NCI-H2171 treated with DMSO at 0.1 percent for 48 hours (cell line): ENCODE results near the gene CD226.
A peak's percentile ranks its signal among the peaks of the same experiment; 100 is the strongest.
"Not testable (repeated sequence)": the region's sequence is repeated elsewhere in the genome, so short reads cannot be mapped to it uniquely, and the experiment has no call there.

ENCODE experiments used
- DNase-seq: peaks from one replicate; lab custom pipeline; 2025; lab: John Stamatoyannopoulos, UW

CD226 gene

DNA sequence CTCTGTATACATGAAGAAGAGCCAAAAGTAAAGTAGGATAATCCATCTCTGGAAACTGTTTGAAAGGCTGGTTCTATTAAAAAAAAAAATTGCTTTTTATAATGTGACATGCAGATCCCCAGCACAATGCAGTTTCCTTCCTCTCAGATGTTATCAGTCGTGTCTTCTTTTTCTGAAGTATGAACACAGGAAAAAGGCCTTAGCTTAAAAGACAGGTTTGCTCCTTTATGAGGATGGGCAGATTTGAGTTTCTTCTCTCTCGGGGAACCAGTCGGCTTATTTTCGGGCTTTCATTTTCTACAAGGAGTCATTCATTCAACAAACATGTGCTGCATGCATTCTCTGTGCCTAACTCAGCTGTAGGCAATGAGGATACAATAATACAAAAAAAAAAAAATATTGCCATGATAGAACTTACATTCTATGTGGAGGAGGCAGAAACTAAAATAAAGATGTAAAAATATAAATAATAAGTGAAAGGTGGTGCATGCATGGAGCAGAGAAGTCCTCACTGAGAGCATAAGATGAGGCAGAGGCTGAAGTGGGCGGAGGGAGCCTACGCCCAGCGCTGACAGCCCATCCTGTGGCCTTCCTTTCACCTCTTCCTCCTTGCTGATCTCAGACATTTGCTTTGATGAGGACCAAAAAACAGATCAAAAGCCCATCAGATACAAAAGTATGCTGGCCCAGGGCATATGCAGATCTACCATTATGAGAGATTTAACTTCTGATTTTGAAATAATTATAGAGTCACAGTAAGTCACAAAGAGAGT lies at the start of gene CD226:
TSS of gene CD226 (minus strand) at position 513 of the 773 bp plus-strand sequence. CDS start at position 46, 467 bp downstream.
- DNase-seq: no peak

- DNase-seq: no peak
Measured at GRCh38 chr18:69996951-69997798, 49.5 kb upstream of the CD226 start.

GRCh38 chr18:69996417-69996816 lies 48.7 kb upstream of the CD226 start:
- DNase-seq: no peak

- DNase-seq: no peak
Measured at GRCh38 chr18:69995774-69996173, 48.1 kb upstream of the CD226 start.

DNA sequence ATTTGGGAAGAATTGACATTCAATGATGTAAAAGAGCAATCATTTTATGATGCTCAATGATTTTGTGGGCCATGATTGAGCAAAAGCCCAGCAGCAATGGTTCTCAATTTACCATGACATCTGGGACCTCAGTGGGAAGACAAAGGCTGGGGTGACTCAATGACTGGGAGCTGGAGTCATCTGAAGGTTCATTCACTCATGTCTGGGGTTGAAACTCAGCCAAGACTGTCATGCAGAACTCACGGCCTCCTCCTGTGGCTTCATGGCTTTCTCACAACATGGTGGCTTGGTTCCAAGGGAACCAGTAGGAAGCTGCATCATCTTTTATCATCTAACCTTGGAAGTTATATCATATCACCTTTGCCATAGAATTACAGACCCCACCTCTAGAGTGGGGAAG lies 45.1 kb upstream of the CD226 start:
- peak; percentile 16 for DNase-seq

DNA sequence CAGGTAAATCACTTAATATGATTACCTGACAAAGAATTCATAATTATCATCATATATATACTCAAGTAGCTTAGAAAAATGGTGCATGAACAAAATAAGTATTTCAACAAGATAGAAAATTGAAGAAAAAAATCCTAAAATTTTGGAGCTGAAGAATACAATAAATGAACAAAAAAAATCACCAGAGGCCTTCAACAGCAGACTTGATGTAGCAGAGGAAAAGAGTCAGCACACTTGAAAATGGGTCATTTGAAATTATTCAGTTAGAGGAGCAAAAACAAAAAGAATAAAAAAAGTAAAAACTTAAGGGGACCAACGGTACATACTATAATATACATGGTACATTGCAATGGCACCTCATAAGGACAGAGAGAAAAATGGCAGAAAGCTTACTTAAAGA lies 40.2 kb upstream of the CD226 start:
- no peak for DNase-seq

DNA sequence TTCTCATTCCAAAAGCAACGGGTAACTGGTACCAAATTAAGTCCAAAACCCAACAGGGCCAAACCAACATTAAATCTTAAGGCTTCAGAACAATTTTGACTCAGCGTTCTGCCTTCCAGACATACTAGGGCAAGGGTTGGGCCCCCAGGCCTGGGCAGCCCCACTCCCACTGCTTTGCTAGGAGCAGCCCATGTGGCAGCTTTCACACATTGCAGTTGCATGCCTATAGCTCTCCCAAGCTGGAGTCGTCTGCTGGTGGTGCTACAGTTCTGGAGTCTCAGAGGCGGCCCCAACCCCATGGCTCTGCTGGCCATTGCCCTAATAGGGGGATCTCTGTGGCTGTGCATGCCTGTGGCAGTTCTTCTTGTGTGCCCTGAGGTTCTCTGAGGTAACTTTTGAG lies 37.6 kb upstream of the CD226 start:
- no peak for DNase-seq

- no peak for DNase-seq
Measured at GRCh38 chr18:69982417-69982816, 34.7 kb upstream of the CD226 start.

GRCh38 chr18:69981948-69982347 lies 34.3 kb upstream of the CD226 start:
- no peak for DNase-seq

DNA sequence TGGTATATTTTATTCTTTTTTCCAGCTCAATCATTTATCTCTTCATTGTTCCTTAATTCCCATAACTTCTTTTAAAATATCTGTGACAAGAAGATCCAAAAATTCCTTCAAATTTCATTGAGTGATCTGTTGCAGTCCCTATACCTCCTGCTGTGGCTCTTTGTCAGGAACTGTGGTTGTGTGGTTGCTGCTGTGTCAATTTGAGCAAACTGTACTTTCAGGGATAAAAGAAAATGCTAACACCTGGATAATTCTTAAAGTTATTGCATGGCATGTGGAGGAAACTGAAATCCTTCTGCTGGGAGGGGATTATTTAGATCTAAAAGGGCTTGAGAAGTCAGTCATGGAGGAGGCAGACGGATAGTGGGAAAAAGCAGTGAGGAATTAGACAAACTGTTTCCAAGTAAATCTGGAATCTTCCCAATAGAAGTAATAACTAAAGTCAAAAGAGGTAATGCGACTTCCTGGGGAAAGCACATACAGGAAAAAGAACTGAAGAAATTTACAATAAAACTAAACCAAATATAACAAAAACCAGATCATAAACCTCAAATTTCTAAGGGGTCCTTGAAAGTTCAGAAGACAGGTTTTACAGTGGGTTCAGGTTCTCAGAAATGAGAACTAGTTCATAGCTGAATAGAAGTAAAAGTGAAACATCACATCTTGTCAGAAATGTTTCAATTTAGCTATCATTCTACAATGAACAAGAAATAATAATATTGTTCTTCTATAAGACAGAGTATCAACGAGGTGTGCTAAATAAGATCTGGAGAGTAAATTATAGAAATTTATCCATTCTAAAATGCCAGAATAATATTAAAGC lies 33.5 kb upstream of the CD226 start:
- no peak for DNase-seq

- no peak for DNase-seq
Measured at GRCh38 chr18:69980509-69980908, 32.8 kb upstream of the CD226 start.

- DNase-seq: no peak
Measured at GRCh38 chr18:69978732-69979715, 31.4 kb upstream of the CD226 start.

- not testable (repeated sequence) for DNase-seq
Measured at GRCh38 chr18:69975294-69975693, 27.6 kb upstream of the CD226 start.

DNA sequence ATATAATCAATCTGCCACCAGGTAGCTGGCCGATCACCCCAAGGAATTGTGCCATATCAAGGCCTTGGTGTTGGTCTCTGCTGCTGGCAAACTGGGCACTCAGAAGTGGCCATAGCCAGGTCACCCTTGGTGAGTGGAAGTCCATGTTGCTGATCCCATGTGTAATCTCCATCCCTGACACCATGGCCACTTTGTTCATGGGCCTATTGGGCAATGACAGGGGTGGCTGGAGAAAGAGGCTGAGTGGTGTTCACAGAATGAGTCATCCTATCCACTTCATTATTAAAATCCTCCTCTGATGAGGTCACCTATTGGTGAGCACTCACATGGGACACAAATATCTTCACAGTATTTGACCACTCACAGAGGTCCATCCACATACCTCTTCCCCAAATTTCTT lies 26.7 kb upstream of the CD226 start:
- no peak for DNase-seq

DNA sequence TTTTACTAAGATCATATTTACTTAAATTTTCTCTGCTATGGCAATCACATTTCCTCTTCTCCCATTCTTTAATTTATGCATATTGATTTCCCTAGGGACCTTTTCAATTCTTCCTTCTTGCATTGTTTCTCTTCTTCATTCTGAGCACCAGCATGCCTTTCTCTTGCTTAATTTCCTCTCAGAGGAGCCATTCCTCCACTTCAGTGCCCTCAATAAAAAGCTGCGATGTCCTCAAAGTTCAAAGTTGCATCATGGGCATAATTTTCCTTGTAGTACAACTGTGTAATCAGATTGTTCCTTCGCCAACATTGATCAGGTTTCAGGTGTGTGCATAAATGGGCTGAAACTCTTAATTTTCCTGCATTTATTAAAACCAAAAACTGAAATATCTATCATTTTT lies 21.8 kb upstream of the CD226 start:
- DNase-seq: no peak

DNA sequence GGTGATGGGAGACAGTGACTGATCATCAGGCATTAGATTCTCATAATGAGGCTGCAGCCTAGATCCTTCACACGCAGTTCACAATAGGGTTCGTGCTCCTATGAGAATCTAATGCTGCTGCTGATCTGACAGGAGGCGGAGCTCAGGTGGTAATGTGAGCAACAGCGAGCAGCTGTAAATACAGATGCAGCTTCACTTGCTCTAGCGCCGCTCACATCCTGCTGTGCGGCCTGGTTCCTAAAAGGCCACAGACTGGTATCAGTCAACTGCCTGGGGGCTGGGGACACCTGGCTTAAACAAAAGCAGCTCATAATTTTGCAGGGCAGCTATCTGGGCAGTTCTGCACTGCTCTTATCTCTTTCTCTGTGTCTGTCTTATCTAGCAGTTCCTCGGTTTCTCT lies 20.4 kb upstream of the CD226 start:
- DNase-seq: peak; percentile 20

- no peak for DNase-seq
Measured at GRCh38 chr18:69963196-69963595, 15.5 kb upstream of the CD226 start.

DNA sequence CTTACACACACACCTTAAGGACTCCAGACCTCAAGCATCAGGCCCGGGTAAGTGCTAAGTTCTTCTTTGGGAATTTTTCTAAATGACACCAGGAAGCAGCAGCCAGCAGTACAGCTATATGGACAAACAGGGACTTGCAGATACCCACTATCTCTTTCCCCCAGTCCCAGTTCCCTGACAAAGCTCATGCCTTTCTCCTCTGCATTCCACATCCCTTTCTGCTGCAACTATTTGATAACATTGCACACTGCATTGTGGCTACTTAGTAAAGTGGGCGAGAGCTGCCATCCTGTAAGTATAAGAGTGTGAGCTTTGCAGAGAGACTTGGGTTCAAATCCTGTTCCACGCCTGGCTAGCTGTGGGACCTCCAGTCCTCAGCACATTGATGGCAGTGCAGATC lies 14.0 kb upstream of the CD226 start:
- DNase-seq: no peak

GRCh38 chr18:69958422-69958821 lies 10.7 kb upstream of the CD226 start:
- no peak for DNase-seq

DNA sequence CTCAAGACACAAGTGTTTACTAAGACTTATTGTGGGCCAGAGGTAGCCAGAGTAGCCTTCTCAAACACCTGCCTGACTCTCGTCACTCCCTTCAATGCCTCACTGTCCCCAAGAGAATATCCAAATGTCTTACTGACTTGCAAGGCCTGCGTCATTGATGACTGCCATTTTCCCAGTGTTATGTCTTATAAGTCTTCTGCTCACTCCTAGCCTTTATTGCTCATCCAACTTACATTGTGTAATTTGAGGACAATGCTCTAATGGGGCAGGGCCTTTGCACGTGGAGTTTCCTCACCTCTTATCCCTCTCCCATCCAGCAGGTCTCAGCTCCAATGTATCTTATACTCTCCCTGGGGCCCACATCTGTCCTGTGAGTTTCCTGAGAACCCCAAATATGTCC lies 10.1 kb upstream of the CD226 start:
- no peak for DNase-seq
